Stromal cell of bone marrow (primary cell): ENCODE data around the gene SSNA1.

ENCODE experiments used
- DNase-seq: peaks from one replicate; pipeline ENCODE4 v3.0.0-alpha.2; 2012; ENCODE audit warnings: low read depth

The SSNA1 gene

GRCh38 chr9:137183980-137184595 lies 4.4 kb upstream of the SSNA1 start:
- DNase-seq, result no peak

DNA sequence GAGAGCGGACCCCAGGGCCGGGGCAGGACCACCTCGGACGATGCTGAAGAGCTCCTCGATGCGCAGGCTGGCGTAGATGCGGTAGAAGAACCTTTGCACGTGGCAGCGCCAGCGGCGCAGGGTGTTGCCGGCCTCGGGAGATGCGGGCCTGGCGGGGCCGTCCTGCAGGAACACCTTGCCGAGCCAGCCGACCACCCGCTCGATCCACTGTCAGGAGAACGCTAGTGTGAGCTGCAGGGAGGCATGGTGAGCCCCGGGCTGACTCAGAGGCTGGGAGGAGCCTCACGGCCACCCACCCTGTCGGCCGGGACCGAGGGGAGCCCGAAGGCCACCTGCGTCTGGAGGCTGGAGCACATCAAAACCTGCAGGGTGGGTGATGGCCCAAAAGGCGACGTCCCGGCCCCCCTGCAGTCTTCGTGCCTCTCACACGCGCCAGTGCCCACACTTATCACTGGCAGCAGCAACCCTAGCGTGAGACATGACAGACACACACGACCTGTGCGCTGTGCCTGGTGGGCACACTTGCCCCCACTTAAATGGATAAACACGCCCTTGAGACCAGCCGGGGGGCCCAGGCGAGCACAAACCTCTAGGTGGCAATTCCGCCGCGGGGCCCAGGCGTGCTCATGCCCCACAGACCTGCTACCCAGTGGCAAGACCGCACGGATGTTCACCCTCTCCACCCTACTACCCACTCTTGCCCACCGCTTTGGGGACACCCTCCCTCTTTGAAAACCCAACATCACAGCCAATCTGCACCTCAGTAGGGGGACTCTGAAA lies 3.4 kb upstream of the SSNA1 start:
- DNase-seq, result no peak

DNA sequence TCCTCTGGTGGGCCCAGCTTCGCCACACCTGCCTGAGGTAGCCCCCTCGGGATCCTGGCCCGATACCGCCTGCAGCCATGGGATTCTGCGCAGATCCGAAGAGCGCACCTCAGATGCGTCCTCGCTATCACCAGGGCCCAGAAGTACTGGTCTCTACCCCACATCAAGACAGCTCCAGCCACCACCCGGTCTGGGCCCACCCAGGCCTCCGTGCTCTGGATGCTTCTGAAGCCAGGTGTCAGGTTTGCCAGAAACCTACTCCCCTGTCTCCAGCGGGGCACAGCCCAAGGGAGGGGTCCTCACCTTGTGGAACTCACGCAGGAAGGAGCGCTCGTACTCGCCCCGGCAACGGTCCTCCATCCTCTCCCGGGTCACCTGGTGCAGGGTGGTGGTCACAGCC lies 2.6 kb upstream of the SSNA1 start:
- DNase-seq, result no peak

- DNase-seq, result no peak
These were observed 2.1 kb upstream of the SSNA1 start for GRCh38 chr9:137186385-137186784.

GRCh38 chr9:137187386-137187785 lies 1.1 kb upstream of the SSNA1 start:
- no peak for DNase-seq

- DNase-seq, result no peak
These were observed 388 bp upstream of the SSNA1 start for GRCh38 chr9:137188086-137188489.

GRCh38 chr9:137189297-137190295 lies 1.1 kb downstream of the SSNA1 start:
- no peak for DNase-seq

- no peak for DNase-seq
These were observed 1.9 kb downstream of the SSNA1 start for GRCh38 chr9:137190315-137190856.

DNA sequence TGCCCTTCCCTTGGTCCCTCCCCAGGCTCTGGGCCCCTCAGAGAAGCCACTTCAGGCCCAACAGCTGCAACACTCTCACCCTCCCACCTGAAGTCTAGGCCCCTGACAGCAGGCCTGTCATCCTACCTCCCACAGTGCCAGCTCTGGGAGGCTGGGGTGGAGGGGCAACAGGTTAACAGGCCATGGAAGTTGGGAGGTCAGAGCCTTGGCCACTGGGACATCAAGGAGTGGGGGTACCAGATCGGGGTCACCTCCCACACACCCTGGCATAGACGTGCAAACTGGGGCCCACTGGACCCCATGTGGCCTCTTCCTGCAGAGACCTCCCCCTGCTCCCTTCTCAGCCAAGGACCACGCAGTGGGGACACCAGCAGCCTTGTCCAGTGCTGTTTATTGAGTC lies 2.8 kb downstream of the SSNA1 start:
- no peak for DNase-seq

DNA sequence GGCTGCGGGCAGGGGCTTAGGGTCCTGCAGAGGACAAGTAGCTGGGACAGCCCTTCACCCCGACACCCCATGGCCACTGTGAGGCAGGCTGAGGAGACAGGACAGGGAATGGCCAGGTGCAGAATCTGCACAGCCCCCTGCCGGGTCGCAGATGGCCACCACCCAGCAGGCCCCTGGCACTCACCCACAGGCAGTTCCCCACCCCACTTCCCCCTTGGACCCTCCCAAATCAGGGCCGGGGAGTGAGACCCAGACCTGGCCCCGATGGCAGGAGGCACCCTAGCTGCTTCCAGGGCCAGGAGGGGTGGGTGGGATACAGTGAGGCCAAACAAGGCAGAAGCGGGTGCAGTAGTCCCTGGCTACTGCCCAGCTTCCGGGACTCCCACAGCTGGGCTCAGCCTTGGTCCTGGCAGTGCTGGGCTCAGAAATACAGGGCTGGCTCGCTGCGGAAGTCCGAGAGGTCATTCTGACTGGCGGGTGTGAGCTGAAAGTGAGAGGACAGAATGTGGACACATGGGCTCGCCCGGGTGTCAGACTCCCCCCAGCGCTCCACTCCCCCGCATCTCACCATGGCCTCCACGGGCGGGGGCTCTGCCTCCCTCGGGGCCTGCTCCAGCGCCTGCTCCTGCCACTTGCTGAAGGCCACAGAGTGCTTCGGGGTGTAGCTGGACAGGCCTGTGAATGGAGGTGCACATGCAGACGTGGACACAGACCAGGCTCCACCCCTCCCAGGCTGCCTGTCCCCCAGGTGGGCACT lies 3.4 kb downstream of the SSNA1 start:
- no peak for DNase-seq

GRCh38 chr9:137192448-137192780 lies 3.9 kb downstream of the SSNA1 start:
- no peak for DNase-seq

DNA sequence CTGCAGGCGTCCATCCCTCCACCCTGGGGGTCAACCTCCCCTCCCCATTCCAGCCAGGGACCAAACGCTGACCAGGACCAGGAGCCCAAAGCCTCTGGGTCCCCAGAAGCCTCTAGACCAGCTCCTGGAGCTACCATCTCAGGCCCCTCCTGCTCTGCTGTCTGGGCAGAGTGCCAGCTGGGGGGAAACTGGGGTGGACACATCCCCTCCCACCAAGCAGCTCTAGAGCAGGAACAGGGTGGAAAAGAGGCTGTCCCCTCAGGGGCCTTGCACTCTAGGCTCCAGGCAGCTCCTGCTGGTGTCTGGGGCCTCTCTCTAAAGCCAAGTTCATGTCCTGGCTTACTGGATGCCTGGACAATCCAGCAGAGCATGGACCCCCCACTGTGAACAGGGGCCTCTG lies 4.4 kb downstream of the SSNA1 start:
- no peak for DNase-seq

GRCh38 chr9:137193771-137194170 lies 5.3 kb downstream of the SSNA1 start:
- no peak for DNase-seq

DNA sequence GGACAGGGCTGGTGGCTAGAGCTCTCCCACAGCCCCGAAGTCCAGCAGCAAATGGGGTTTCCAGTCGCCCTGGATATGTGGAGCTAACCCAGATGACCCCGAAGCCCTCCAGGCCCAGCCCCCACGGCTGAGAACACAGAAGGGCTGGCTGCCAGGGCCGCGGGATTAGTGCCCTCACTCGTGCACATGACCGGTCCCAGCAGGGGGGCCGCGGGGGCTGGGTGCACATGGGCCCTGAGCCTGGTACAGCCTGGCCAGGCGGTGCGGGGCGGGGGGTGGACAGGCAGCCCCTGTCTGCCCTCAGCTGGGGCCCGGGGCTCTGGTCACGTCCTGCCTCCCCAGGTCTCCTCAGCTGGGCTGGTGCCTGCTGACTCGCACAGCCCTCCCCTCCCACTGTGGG lies 5.9 kb downstream of the SSNA1 start:
- DNase-seq, result no peak

- DNase-seq, result no peak
These were observed 6.4 kb downstream of the SSNA1 start for GRCh38 chr9:137194909-137195308.

DNA sequence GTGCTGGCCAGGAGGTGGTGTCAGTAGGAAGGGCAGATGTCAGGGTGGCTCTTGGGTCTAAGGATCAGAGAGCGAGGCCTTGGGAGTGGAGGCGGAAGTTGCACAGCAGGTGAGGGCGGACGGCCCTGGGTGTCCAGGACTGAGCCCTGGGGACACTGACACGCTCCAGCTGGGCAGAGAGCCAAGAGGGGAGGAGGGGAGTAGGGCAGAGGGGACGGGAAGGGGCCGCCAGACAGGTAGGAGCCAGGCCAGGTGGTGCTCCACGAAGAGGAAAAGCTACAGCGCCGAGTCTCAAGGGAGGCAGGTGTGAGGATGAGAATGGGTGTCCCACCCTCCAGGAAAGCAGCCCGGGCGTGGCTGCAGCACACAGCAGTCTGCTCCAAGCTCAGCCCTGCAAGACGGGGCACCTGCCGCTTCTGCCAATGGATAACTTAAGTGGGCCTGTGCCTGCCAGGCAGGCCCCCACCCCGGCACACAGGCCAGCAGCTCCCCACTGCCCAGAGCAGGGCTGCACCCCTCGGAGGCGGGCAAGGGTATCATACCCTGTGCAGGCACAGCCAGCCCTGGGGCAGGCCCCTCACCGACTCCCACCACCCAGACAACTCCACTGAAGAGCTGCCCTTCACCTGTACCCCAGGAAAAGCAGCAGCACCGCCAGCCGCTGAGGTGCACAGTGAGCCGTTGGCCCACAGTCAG lies 7.2 kb downstream of the SSNA1 start:
- no peak for DNase-seq

DNA sequence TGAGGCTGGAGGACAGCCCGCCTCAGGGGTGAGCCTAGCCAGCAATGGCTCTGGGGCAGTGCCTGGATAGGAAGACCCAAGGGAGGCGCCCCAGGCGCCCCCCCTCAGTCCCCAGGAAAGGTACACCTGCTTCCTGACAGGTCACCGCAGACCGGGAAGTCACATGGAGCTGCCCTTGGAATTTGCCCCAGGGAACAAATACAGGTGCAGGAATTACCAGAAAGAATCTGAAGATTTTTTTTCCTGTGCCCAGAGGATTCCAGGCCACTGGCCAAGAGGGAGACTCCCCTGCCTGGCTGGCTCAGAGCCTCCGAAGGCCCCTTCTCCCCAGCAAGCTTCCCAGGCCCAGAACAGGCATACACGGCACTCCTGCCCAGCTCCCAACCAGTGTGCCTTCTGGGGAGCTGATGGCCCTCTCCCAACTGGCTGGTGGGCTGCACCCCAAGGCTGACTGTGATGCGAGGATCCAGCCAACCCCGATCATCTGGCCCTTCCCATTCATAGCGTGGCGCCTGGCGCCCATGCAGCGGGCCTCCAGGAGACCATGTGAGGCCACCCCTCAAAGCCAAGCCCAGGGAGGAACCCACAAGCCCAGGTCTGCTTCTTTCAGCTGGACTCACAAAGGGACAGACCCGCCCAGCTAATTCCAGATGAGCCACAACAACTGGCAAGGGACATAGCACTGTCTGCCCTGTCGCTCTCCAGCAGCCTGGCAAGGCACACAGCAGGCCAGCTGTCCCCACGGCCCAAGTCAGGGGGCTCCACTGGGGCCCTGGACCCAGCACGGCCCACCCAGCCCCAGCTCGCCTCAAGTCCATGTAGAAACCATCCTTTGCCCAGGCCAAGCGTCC lies 9.8 kb downstream of the SSNA1 start:
- DNase-seq, result no peak

GRCh38 chr9:137198902-137199283 lies 10.4 kb downstream of the SSNA1 start:
- DNase-seq, result no peak

DNA sequence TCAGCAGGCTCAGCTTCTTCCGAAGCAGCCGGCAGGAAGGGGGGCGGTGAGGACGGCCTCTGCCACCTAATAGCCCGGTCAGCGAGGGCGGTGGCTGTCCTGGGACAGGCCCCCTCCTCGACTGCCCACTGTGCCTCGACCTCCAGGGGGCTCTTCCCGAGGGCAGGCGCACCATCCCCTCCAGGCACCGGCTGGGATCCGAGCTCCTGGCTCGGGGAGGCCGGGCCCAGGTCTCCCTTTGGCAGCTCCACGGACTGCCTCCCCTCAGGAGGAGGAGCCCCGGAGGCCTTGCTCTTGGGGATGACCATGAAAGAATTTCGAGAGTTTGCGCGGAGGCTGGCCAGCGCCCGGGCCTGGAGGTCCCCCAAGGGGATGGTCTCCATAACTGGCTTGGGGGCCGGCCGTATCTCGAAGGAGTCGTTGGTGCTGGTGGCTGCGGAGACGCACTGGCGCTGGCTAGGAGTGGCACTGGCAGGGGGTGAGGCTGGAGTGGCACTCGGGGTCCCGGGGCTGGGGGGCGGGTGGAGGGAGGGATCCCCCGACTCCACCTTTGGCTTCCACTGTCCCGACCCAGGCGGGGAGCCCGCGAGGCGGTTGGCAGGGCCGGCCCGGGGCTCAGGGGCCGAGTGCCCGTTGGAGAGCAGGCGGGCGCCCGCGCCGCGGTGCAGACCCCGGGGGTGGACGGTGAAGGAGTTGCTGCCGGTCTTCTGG lies 11.1 kb downstream of the SSNA1 start:
- no peak for DNase-seq
